GM23338 (cell line): ENCODE results near the gene CALM1.

Experiments
- POLR2AphosphoS5 ChIP-seq: IDR thresholded peaks from 2 replicates; pipeline ENCODE4 v1.6.1; 2016; ENCODE audit warnings: antibody characterized with exemption, low read depth
- TF ChIP-seq, protein P1 (sequence below), 2 experiments: fragments of 200-600 bp in 1 of 2; sonication (generic) in 1 of 2; conservative IDR thresholded peaks; 2 replicates each; pipeline versions ENCODE4 v1.5.1 to v1.6.1; 2016 to 2017; ENCODE audit warnings: antibody characterized with exemption in 2 of 2, low read depth in 2 of 2, mild to moderate bottlenecking in 2 of 2, moderate library complexity in 1 of 2

- TF ChIP-seq, protein P1, sequence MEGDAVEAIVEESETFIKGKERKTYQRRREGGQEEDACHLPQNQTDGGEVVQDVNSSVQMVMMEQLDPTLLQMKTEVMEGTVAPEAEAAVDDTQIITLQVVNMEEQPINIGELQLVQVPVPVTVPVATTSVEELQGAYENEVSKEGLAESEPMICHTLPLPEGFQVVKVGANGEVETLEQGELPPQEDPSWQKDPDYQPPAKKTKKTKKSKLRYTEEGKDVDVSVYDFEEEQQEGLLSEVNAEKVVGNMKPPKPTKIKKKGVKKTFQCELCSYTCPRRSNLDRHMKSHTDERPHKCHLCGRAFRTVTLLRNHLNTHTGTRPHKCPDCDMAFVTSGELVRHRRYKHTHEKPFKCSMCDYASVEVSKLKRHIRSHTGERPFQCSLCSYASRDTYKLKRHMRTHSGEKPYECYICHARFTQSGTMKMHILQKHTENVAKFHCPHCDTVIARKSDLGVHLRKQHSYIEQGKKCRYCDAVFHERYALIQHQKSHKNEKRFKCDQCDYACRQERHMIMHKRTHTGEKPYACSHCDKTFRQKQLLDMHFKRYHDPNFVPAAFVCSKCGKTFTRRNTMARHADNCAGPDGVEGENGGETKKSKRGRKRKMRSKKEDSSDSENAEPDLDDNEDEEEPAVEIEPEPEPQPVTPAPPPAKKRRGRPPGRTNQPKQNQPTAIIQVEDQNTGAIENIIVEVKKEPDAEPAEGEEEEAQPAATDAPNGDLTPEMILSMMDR (conservative IDR thresholded peaks at IDR 0.05; ENCODE audit: low read depth in 2 of 2): no peak
- no peak for TF ChIP-seq POLR2AphosphoS5
Observed at GRCh38 chr14:90425373-90425879, 28.6 kb downstream of the CALM1 start.
